Stimulated activated CD4-positive, alpha-beta T cell treated with anti-CD3 and anti-CD28 coated beads, Interleukin-4, amount 100 ng/mL, for 48 hours (primary cell): ENCODE data around the gene PAM16.

ENCODE experiments used
- DNase-seq, 2 donors: peaks; one replicate each; pipeline ENCODE4 v3.0.0-alpha.2; 2020; ENCODE audit warnings: low read depth in 2 of 2

PAM16 gene

DNA sequence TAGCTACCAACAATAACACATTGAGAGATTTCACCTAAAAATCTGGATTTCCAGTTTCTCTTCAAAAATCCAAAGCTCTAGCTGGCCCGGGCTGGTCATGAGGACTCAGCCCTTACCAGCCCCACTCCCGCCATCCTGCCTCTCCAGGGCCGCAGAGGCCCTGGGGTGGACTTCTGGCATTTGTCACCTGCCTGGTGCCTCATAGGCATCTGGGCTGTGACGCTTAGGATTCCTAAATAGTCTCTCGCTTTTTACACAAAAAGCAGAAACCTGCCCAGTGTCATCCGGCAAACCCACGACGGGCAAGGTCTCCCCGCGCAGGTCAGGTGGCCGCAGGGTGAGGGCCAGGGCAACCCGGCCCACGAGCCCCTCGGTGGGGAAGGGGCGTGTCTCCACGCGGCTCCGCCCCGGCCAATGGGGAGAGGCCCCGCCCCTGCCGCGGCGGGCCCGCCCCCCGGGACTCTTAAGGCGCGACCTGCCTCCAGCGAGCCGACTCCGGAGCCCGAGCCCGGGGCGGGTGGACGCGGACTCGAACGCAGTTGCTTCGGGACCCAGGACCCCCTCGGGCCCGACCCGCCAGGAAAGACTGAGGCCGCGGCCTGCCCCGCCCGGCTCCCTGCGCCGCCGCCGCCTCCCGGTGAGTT lies 20.4 kb upstream of the PAM16 start, which contains the start of gene VASN:
Gene VASN (plus strand): TSS at position 492 of the 644 bp plus-strand sequence. CDS start 9,030 bp downstream, outside the sequence.
- peak; percentile 57 to 64 for DNase-seq

- no peak for DNase-seq
Observed at GRCh38 chr16:4370570-4371356, 19.6 kb upstream of the PAM16 start.

DNA sequence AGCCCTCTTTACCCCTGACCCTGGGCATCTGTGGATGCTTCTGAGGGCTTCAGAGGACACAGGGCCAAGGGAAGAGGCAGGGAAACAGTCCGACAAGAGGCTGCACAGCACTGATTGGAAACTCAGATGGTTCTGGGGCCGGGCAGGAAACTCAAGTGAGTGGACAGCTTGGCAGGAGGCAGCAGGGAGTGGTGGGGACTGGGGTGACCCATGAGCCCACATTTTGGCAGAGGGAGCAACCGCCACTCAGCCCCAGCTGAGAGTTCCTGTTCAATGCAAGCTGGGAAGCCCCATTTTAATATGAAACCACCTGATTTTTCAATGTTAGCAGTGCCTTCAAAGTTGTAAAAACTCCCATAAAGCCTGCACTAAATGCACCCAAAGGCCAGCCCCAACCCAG lies 19.0 kb upstream of the PAM16 start:
- DNase-seq, result no peak

DNA sequence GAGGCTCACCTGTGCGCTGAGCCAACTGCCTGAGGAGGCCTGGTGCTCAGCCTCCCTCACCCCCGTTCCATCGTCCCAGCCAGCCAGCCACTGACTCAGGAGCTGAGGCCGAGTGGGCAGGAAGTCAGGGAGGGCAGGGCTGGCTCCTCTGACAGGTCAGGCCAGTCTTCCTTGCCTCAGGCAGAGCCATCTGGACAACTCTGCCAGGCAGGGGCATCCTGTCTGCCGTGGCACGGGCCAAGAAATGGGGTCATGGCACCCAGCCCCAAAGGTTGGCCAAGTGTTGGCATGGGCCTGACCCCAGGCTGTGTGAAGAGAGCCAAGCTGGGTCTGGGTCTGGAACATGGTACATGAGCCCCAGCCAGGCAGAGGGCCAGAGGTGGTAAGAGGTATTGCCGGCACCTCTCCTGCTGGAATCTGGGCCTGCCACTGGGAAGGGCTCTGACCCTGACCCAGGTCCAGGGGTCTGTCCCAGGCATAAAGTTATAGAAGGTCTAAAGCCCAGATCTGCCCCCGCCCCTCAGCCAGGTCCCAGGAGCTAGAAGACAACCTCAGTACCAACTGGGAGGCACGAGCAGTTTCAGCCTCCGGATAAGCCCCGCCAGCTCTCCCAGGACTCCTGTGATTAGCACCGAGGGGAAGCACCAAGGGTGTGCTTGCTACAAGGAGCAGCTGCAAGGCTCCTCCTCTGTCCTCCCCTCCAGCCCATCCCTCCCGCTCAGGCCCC lies 18.0 kb upstream of the PAM16 start:
- DNase-seq, result no peak

DNA sequence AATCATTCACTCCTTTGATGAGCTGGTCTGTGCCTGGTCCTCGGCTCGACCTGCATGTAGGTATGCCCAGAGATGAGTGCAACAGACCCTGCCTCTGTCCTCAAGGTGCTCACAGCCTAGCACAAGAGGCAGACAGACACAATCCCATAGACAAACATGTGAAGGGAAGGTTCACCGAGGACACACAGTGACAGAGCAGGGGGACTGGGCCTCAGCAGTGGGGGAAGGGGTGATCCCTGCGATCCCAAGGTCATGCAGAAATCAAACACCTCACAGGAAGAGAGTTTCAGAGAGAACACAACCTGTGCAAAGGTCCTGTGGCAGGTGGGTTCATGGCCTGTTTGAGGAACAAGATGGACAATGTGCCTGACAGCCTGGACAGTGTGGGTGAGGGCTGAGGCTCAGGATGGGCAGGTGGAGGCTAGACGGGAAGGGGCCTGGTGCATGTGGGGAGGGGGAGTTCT lies 16.3 kb upstream of the PAM16 start:
- no peak for DNase-seq

DNA sequence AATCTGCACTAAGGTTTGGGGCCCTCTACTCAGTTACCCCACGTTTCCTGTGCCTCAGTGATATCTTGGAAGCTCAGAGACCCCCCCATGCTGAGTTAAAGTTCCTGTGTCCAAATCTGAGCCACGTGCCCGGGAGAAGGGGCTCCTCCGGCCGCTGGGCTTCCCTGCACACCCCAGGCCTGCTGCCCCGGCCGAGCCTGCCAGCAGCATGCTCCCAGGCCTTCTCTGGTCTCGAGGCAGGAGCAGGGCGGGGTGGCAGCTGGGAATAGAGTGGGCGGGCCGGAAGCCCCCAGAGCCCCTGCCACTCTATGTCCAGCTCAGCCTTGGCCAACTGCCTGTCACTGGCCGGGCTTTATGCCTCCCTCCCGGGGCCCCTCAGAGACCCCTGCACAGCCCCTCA lies 14.9 kb upstream of the PAM16 start:
- DNase-seq, result no peak

DNA sequence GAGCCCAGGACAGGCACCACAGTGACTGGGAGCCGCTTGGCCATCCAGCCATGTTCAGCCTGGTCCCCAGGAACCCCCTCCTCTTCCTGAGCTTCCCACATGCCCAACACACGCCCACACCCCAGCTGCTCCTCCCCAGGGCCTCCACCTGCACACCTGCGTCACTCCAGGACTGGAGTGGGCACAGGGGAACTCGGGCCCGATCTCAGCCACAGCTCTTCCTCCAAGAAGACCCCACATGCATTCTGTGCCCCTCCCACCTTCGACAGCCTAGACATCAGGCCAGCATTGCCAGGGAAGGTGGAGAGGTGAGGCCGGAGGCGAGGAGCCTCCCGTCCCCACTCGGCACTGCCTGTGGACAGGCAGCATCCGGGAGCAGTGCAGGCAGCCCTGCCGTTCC lies 14.5 kb upstream of the PAM16 start:
- DNase-seq, result no peak

DNA sequence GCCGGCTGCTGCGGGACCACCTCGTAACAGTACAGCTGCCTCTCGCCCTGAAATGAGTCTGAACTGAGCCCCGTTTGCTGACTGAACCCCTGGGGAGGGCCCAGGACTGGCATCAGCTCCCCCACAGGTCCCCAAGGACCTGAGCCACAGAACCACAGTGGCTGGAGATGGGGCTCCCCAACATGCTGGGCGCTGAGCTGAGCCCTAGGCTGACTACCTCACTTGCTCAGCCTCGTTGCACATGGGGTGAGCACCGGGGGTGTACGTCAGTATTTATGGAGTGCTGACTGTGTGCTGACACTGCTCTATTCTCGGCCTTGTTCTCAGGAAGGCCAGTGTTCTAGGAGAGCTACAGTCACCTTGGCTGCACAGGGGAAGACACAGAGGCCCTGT lies 13.9 kb upstream of the PAM16 start:
- DNase-seq, result no peak

- no peak for DNase-seq
Observed at GRCh38 chr16:4364196-4365013, 13.3 kb upstream of the PAM16 start.

GRCh38 chr16:4362476-4363135 lies 11.5 kb upstream of the PAM16 start:
- no peak for DNase-seq

DNA sequence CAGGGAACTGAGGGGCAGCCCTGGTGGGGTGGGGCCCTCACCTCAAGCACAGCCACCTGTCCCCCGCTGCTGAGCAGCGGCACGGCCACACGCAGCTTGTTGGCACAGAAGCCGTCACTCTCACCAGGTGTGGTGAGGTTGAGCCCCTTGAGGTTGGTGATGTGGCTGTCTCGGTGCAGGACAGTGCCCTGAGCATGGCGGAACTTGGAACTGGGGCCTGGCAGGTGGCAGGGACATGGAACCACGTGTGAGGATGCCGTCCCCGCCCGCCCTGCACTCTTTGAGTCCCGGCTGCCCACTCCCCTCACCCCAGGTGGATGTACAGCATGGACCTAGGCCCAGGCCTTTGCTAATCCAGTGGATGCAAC lies 10.8 kb upstream of the PAM16 start:
- DNase-seq, result no peak

DNA sequence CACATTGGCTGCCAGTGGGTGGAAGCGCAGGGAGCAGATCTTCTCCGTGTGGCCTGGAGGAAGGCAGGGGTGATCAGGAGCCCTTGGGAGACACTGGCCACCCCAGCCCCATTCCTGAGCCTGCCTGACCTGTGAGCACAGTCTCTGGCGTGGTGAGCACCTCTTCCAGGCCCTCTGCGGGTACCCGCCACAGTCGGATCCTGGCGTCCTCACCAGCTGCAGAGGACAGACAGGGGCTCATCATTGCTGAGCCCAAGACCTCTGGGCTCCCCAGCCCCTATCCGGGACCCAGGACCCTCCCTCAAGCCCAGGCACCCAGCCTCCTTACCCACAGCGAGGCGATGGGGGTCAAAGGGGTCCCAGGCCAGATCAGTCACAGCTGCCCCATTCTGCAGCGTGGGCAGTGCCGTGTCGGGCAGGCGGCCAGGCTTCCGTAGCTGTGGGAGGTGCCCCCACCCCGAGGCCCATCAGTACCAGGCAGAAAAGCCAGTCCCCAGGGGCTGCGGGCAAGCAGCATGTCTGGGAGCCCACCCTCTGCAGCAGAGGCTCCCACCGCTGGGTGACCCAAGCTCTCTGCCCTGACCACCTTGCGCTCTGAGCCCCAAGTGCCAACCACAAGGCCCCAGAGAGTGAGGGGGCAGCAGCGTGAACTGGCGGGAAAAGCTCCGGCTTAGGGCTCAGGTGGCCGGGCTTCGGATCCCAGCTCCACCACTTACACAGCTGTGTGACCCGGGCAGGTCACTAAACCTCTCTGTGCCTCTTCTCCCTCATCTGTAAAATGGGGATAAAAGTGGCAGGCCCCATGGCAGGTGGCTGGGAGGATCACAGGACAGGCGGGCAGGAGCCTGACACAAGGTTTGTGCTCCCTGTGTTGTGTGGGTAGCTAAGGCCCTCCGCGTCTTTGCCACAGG lies 10.2 kb upstream of the PAM16 start:
- DNase-seq, result no peak

GRCh38 chr16:4360538-4361021 lies 9.5 kb upstream of the PAM16 start:
- no peak for DNase-seq

DNA sequence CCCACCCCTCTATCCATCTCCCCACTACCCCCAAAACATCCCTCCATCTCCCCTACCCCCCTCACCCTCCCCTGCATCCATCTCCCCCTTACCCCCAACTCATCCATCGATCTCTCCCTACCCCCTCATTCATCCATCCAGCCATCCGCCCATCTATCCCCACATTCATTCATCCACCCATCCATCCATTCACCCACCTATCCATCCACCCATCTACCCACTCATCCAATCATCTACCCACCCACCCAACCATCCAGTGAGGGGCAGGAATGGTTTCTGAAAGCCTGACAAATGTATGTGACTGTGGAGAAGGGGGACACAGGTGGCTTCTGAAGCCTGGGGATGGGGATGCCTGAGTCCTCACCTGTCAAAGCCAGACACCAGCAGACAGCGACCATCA lies 8.8 kb upstream of the PAM16 start:
- DNase-seq, result no peak

DNA sequence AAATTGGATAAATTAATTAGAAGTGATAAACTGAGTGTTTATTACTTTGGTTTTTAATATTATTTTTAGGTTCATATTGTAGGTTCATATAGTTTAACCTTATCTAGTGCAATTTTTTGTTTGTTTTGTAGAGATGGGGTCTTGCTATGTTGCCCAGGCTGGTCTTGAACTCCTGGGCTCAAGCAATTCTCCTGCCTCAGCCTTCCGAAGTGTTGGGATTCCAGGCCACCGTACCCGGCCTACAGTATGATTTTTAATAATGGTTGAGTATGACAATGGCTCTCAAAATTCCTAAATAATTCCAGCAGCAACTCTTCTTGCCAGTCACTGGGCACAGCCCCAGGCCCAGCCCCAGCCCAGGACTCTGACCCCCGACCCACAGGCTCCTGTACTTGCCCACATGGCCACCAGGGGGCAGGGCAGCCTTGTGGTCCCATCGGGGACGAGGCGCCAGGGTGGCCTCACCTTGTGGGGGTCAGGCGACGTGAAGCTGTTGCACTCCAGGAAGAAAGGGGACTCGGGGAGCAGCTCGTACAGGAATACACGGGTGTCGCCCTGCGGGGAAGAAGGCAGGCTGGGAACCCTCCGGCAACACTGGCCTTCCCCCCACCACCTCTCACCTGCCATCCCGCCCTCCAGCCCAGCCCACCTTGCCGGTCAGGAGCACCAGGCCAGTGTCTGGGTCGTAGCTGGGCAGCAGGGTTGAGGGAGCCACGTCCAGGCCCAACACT lies 7.9 kb upstream of the PAM16 start:
- peak; percentile 52 to 63 for DNase-seq

GRCh38 chr16:4358236-4358635 lies 7.1 kb upstream of the PAM16 start:
- DNase-seq, result no peak

GRCh38 chr16:4356820-4357219 lies 5.7 kb upstream of the PAM16 start:
- DNase-seq, result no peak

GRCh38 chr16:4354512-4355409 lies 3.6 kb upstream of the PAM16 start:
- DNase-seq, result no peak
